Mesodermal cell (in vitro differentiated cells): ENCODE measurements around the gene PF4V1.
A peak's percentile ranks its signal among the peaks of the same experiment; 100 is the strongest.

Experiments used
- H3K27ac ChIP-seq: 2 replicates; pipeline ENCODE4 v1.7.0; 2013; ENCODE audit warnings: mild to moderate bottlenecking, low read depth, low read length, moderate library complexity; ENCODE audit not compliant: severe bottlenecking
- H3K36me3 ChIP-seq: 2 replicates; pipeline ENCODE4 v1.7.1; 2013; ENCODE audit warnings: mild to moderate bottlenecking, low read length, moderate library complexity; ENCODE audit not compliant: control insufficient read depth, insufficient read depth
- H3K4me1 ChIP-seq: one replicate; pipeline ENCODE4 v1.7.1; 2013; ENCODE audit warnings: mild to moderate bottlenecking, low read length; ENCODE audit not compliant: insufficient read depth, control insufficient read depth, poor library complexity, severe bottlenecking
- H3K4me3 ChIP-seq: 2 replicates; pipeline ENCODE4 v1.7.0; 2013; ENCODE audit warnings: low read length, control low read depth, mild to moderate bottlenecking; ENCODE audit not compliant: insufficient read depth, poor library complexity, severe bottlenecking; ENCODE audit errors: extremely low read depth
- H3K9me3 ChIP-seq: 2 replicates; pipeline ENCODE4 v1.7.1; 2013; ENCODE audit warnings: mild to moderate bottlenecking, low read length, moderate library complexity; ENCODE audit not compliant: control insufficient read depth
- WGBS, 2 experiments: methylation state at CpG; one replicate each; pipeline ENCODE4 v1.1.5; 2013; ENCODE audit warnings: missing lambda C conversion rate in 2 of 2; ENCODE audit not compliant: insufficient coverage in 2 of 2; 5-methylcytosine and 5-hydroxymethylcytosine counted together

The PF4V1 gene

GRCh38 chr4:73828956-73829355 is 24.1 kb upstream of the PF4V1 start:
- H3K4me1 ChIP-seq: no peaks in the 10 kb centered on the region
- WGBS, 2 experiments: 81 to 100% methylated on average over 1 to 2 of the region's 3 CpGs
- no peaks in the 10 kb centered on the region for H3K36me3 ChIP-seq
- H3K4me3 ChIP-seq: no peak overlapping the region
- H3K27ac ChIP-seq: no peak overlapping the region
- no peaks in the 10 kb centered on the region for H3K9me3 ChIP-seq

DNA sequence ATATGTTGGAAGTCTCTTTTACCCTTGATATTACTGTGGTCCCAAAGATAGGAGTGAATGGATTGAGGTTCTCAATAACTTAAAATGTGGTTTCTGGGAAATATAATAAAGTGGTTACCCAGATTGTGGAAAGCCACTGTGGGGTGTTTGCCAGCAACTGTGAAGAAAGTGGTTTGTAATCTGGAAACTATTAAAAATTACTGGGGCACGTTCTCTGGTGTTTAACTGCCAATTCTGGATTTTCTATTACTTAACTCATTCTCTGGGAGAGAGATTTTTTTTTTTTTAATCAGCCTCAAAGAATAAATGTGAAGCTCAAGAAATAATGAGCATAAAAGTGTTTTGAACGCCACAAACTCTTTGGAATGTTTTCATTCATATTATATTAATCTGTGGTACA is 21.5 kb upstream of the PF4V1 start:
- Histone ChIP-seq H3K9me3 (no peaks in the 10 kb centered on the region), H3K4me3 (no peak overlapping the region), H3K4me1 (no peaks in the 10 kb centered on the region), H3K27ac (no peak overlapping the region), H3K36me3 (no peaks in the 10 kb centered on the region)
- no CpG with 5 or more reads among the region's 2 CpGs for WGBS, 2 experiments

GRCh38 chr4:73832651-73833237 is 20.4 kb upstream of the PF4V1 start:
- Histone ChIP-seq H3K27ac (no peak overlapping the region), H3K9me3 (no peaks in the 10 kb centered on the region), H3K4me3 (no peak overlapping the region), H3K4me1 (no peaks in the 10 kb centered on the region), H3K36me3 (no peaks in the 10 kb centered on the region)
- WGBS, 2 experiments: 57 to 100% methylated on average over 1 of the region's 1 CpG

GRCh38 chr4:73836373-73837279 is 16.5 kb upstream of the PF4V1 start, which contains the start of gene CXCL6:
TSS of gene CXCL6 (plus strand) at chr4:73836678. CDS start at chr4:73836751, 73 bp downstream.
- WGBS, 2 experiments: 6 to 8% methylated on average over 24 to 34 of the region's 41 CpGs
- no peaks in the 10 kb centered on the region for H3K9me3 ChIP-seq
- H3K4me3 ChIP-seq: peak within 1 kb of the TSS; percentile 35
- no peaks in the 10 kb centered on the region for H3K4me1 ChIP-seq
- no peaks in the 10 kb centered on the region for H3K36me3 ChIP-seq
- H3K27ac ChIP-seq: no peak within 1 kb of the TSS

GRCh38 chr4:73839071-73839470 is 14.0 kb upstream of the PF4V1 start:
- Histone ChIP-seq H3K4me3 (no peak overlapping the region), H3K27ac (no peak overlapping the region), H3K9me3 (no peaks in the 10 kb centered on the region), H3K36me3 (no peaks in the 10 kb centered on the region), H3K4me1 (no peaks in the 10 kb centered on the region)
- 81 to 93% methylated on average over 3 of the region's 5 CpGs for WGBS, 2 experiments

DNA sequence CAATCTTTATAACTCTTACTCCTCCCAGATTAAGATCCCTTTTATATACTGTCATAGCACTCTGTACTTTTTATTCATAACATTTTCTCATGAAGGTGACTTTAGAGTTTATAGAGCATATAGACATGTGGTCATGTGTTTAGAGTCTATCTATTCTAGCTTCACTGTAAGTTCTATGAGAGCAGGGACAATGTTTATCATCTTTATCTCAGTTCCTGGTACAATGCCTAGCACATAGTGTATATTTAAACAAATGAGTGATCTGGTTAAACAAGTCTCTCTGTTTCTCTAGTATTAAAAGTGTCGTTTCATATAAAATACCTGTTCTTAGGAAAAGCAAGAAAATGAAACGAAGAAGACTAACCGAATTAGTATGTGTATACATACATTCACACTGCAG is 13.4 kb upstream of the PF4V1 start:
- Histone ChIP-seq H3K4me3 (no peak overlapping the region), H3K27ac (no peak overlapping the region), H3K9me3 (no peaks in the 10 kb centered on the region), H3K36me3 (no peaks in the 10 kb centered on the region), H3K4me1 (no peaks in the 10 kb centered on the region)
- no CpG with 5 or more reads among the region's 3 CpGs for WGBS, 2 experiments

- no peak overlapping the region for H3K4me3 ChIP-seq
- no peaks in the 10 kb centered on the region for H3K36me3 ChIP-seq
- no peaks in the 10 kb centered on the region for H3K9me3 ChIP-seq
- WGBS, 2 experiments: 43 to 100% methylated on average over 1 to 2 of the region's 4 CpGs
- H3K4me1 ChIP-seq: no peaks in the 10 kb centered on the region
- no peak overlapping the region for H3K27ac ChIP-seq
Observed at GRCh38 chr4:73841243-73841925, 11.7 kb upstream of the PF4V1 start.

GRCh38 chr4:73842696-73843095 is 10.4 kb upstream of the PF4V1 start:
- no peaks in the 10 kb centered on the region for H3K36me3 ChIP-seq
- H3K9me3 ChIP-seq: no peaks in the 10 kb centered on the region
- H3K4me1 ChIP-seq: no peaks in the 10 kb centered on the region
- H3K4me3 ChIP-seq: no peak overlapping the region
- H3K27ac ChIP-seq: no peak overlapping the region

DNA sequence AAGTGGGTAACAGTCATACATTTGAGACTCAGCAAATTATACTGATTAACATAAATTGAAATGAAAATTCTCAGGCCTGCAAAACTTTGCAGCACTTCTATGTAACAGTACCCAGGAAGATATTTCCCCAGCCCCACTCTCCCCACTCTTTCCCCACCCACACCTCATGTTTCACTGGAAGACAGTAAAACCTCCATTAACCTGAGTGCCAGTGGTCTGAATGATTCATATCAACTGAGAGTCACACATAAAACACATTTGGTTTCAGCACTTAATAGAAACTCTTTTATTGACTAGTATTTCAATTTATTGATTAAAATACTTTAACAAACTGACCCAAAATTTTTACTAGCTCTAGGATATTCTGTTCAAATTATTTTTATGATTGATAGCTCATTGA is 9.7 kb upstream of the PF4V1 start:
- Histone ChIP-seq H3K27ac (no peak overlapping the region), H3K4me3 (no peak overlapping the region), H3K36me3 (no peaks in the 10 kb centered on the region), H3K4me1 (no peaks in the 10 kb centered on the region), H3K9me3 (no peaks in the 10 kb centered on the region)

DNA sequence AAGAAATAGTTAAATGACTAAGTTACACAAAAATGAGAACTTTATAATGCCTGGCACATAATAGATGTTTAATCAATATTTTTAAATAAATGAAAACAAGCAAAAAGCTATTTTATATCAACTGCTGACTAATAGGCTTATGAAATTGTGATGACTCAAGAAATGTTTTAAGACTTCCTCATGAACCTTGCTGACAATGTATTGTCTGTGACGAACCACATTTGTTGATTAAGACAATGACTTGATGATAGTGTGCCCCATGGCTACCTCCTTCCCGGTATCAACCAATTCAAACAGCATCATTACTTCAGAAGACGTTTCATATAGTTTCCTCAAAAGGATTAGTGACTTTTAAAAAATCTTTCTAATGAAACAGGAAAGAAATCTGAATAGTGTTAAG is 8.8 kb upstream of the PF4V1 start:
- H3K36me3 ChIP-seq: no peaks in the 10 kb centered on the region
- no peaks in the 10 kb centered on the region for H3K4me1 ChIP-seq
- WGBS, 2 experiments: 80% methylated on average over 1 of the region's 3 CpGs; no CpG with 5 or more reads in 1 of the 2 experiments
- H3K27ac ChIP-seq: no peak overlapping the region
- no peak overlapping the region for H3K4me3 ChIP-seq
- no peaks in the 10 kb centered on the region for H3K9me3 ChIP-seq

DNA sequence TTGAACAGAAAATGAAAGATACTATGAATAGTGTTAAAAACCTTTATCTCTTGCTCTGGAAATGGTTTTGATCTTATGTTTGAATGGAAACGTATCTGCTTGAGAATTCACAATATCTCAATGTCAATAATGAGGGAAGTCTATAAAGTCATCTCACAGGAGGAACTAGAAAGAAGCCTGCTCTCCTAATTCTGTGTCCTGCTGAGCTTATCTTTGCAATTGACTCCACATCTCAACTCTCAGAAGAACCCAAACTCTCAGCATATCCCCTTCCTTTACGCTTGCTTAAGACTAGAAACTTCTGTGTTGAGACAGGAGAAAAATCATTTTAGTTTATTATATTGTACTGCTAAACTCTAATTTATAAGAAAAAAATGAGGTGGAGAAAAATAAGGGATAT is 8.3 kb upstream of the PF4V1 start:
- Histone ChIP-seq H3K36me3 (no peaks in the 10 kb centered on the region), H3K4me3 (no peak overlapping the region), H3K4me1 (no peaks in the 10 kb centered on the region), H3K27ac (no peak overlapping the region), H3K9me3 (no peaks in the 10 kb centered on the region)
- no CpG with 5 or more reads among the region's 2 CpGs for WGBS, 2 experiments
